SK-N-SH treated with all-trans-retinoic acid at 6 μM for 48 hours (cell line): ENCODE results near the gene SSX5.
"Not testable (repeated sequence)": the region's sequence is repeated elsewhere in the genome, so short reads cannot be mapped to it uniquely, and the experiment has no call there.

Experiments used
- ATAC-seq: fragments of 200-7000 bp; cut with Tn5 transposase; 3 replicates; pipeline ENCODE4 v1.9.1; 2020; ENCODE audit warnings: mild to moderate bottlenecking, moderate library complexity

Gene SSX5

GRCh38 chrX:48141810-48142508 lies 54.6 kb downstream of the SSX5 start:
- not testable (repeated sequence) for ATAC-seq

GRCh38 chrX:48139076-48139475 lies 57.5 kb downstream of the SSX5 start:
- not testable (repeated sequence) for ATAC-seq
